ENCODE measurements around the gene NPB. TPM values are rescaled to one million over a fixed set of nuclear protein-coding genes. Genes with fewer than 3 reads are reported as not detected.

The NPB gene
- polyA plus RNA-seq, 3 donors, result 0.08 to 0.16 TPM; not detected in 1

GRCh38 chr17:81870131-81870980 is 31.7 kb upstream of the NPB start:
- WGBS (ENCODE audit: insufficient coverage), result 1% methylated on average over 62 of the region's 65 CpGs
- intact Hi-C loops (cut with micrococcal nuclease), result loop anchor here (2.0 to 5.0 kb wide), 3 partner anchors 38 to 57 kb away; partner anchors contain the start of genes MCRIP1 (in 2 of the 2) and MAFG (in 1 of the 2)

More at GRCh38 chr17:81870131-81870980, 31.7 kb upstream of the NPB start:
- Histone ChIP-seq H3K79me2 (ENCODE audit: insufficient read depth, low read length) (peaks cover 56% of the 10 kb centered on the region), H3K27me3 (ENCODE audit: control insufficient read depth in 2 of 2, insufficient read depth in 2 of 2, low read length in 2 of 2) (no peaks in the 10 kb centered on the region), H3K4me3 (replicated peaks in 1 of 3; ENCODE audit: low read depth in 2 of 3, low read length in 3 of 3) (peak overlapping the region; percentile 89 to 98 (median 94)), H3K4me2 (replicated peaks; ENCODE audit: extremely low read depth, low read length, poor library complexity, severe bottlenecking) (peak overlapping the region; percentile 90), H3K27ac (ENCODE audit: low read depth in 1 of 2, low read length in 2 of 2) (peak overlapping the region; percentile 88 to 93), H2AFZ (ENCODE audit: insufficient read depth, low read depth, low read length, poor library complexity, severe bottlenecking) (no peak overlapping the region), H3K9ac (ENCODE audit: insufficient read depth, low read length, poor library complexity, severe bottlenecking) (peak overlapping the region; percentile 94), H3K36me3 (replicated peaks in 1 of 2; ENCODE audit: control insufficient read depth in 1 of 2, insufficient read depth in 2 of 2, low read length in 2 of 2) (peaks cover 22 to 24% of the 10 kb centered on the region in 2 donors), H3K9me3 (replicated peaks in 1 of 2; ENCODE audit: control insufficient read depth in 1 of 2, insufficient read depth in 1 of 2, low read length in 2 of 2) (no peaks in the 10 kb centered on the region), H4K20me1 (ENCODE audit: insufficient read depth, low read length) (peaks cover 52% of the 10 kb centered on the region), H3K4me1 (ENCODE audit: control insufficient read depth in 1 of 2, insufficient read depth in 2 of 2, low read length in 2 of 2) (peaks cover 34 to 53% of the 10 kb centered on the region in 2 donors)
- TF ChIP-seq CTCF (IDR thresholded peaks at IDR 0.05), result no peak
- Mint-ChIP-seq H3K27ac (peak overlapping the region; percentile 81 to 95 (median 90)), H3K4me3 (peak overlapping the region; percentile 84 to 91), H3K27me3 (ENCODE audit: low read depth in 3 of 3) (no peaks in the 10 kb centered on the region), H3K4me1 (peaks cover 32% of the 10 kb centered on the region), H3K9me3 (no peaks in the 10 kb centered on the region), H3K36me3 (peaks cover 15 to 28% of the 10 kb centered on the region in 2 donors)
- peak in 1 of 3 donors; percentile 46 for DNase-seq

All from CD14-positive monocyte (primary cell).